GM21723 (cell line): ENCODE data around the gene KCNK3.
"Not testable (repeated sequence)": the region's sequence is repeated elsewhere in the genome, so short reads cannot be mapped to it uniquely, and the experiment has no call there.

Experiments used
- ATAC-seq: cut with Tn5 transposase; IDR thresholded peaks from one replicate; pipeline ENCODE4 v1.9.1; 2021; ENCODE audit warnings: mild to moderate bottlenecking, moderate library complexity; ENCODE audit not compliant: unreplicated experiment

Gene KCNK3

GRCh38 chr2:26750467-26750866 is 57.9 kb downstream of the KCNK3 start:
- ATAC-seq = not testable (repeated sequence)

- no peak for ATAC-seq
These were observed 60.1 kb downstream of the KCNK3 start for GRCh38 chr2:26752656-26753055.

GRCh38 chr2:26754539-26754938 is 62.0 kb downstream of the KCNK3 start:
- ATAC-seq = no peak

- no peak for ATAC-seq
These were observed 62.6 kb downstream of the KCNK3 start for GRCh38 chr2:26754972-26755670.

DNA sequence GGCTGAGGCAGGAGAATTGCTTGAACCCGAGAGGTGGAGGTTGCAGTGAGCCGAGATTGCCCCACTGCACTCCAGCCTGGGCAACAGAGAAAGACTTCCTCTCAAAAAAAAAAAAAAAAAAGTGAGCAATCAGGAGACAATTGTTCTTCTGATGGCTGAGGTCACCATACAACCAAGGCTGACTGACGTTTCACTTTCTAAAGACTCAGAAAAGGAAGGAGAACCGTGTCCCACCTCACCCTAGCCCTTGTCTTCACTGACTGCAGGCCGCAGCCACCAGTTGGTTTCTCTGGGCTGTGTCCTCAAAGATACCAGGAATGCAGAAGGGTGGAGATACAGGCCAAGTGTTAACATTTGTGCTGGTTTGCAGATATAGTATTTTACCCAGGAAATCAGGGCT is 63.8 kb downstream of the KCNK3 start:
- ATAC-seq = no peak

DNA sequence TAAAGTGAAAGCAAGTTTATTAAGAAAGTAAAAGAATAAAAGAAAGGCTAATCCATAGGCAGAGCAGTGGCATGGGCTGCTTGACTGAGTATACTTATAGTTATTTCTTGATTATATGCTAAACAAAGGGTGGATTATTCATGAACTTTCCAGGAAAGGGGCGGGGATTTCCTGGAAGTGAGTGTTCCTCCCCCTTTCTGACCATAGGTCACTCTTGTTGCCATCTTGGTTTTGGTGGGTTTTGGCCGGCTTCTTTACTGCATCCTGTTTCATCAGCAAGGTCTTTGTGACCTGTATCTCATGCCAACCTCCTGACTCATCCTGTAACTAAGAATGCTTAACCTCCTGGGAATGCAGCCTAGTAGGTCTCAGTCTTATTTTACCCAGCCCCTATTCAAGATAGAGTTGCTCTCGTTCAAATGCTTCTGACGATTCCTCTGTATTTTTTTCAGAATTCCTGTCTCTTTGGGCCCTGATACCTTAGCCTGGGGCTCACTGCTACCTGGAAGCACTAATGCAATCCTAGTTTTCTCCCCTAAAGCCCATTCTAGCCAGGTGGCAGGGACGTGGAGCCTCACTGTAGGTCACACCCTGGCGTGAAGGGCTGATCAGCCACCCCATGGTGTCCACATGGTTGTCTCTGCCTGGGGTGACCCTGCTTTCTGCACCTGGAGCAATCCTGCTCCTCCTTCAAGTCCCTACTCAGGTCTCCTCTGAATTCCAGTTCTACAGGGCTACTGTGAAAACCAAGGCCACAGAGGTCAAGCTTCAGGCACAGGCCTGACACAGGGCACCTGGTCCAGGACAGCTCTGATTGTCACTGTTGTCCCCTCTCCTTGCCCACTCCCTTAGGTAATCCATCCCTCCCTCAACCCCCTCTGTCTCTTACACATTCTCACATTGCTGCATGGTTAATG is 65.6 kb downstream of the KCNK3 start:
- ATAC-seq = peak; percentile 43

- ATAC-seq = no peak
These were observed 66.3 kb downstream of the KCNK3 start for GRCh38 chr2:26758790-26759321.

- no peak for ATAC-seq
These were observed 67.3 kb downstream of the KCNK3 start for GRCh38 chr2:26759845-26760244.

GRCh38 chr2:26760991-26761390 is 68.5 kb downstream of the KCNK3 start:
- ATAC-seq = not testable (repeated sequence)

- ATAC-seq = no peak
These were observed 70.5 kb downstream of the KCNK3 start for GRCh38 chr2:26763019-26763418.

DNA sequence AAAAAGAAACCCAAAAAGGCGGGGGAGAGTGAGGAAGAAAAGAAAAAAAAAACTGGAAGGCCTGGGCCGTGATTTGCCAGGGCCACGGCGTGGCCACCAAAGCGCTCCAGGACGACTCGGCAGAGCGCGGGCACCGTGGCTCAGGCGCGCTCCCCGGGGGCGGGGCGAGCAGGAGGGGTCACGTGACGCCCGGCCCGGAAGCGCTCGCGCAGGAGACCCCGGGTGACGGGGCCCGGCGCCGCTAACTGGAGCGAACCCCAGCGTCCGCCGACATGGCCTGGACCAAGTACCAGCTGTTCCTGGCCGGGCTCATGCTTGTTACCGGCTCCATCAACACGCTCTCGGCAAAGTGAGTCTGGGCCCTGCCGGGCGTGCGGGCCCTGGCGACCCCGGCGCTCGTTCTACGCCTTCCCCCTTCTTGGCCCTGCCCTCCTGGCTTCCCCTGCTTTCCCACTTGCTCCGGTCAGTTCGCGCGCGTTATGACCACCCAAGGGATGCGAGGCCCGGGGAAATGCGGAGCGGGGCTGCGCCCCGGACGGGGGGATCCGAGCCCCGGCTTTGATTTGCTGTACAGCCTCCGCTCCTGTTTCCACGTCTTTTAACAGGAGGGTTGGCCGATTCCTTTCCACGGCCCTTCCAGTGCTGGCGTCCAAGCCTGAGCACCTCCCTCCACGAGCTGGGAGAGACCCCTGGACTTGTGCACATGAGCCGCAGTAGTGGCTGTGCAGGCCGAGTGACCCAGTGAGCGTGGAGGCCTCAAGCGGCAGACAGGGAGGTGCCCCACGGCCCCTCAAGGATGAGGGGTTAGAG is 71.8 kb downstream of the KCNK3 start, which contains the start of gene SLC35F6:
Gene SLC35F6, plus strand, starts transcription at position 207 of the 810 bp plus-strand sequence. Its CDS starts 66 bp downstream, at position 273.
- peak; percentile 83 for ATAC-seq

DNA sequence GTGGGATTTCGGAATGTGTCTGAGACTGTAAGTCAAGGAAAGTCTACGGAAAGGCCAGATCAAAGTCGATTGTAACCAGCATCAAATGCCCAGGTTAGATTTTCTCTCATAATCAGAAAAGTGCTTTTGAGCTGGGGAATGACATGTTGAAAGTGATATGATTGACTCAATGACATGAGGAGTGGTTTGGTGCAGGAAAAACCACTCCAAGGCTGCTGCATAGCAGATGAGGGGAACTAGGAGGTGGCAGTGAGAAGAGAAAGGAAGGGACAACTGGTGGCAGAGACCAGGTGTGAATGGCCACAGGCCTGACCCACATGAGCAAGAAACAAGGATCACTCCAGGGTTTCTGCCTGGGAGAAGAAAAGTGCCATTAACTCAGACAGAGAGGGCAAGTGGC is 72.4 kb downstream of the KCNK3 start:
- ATAC-seq = no peak

- ATAC-seq = no peak
These were observed 73.1 kb downstream of the KCNK3 start for GRCh38 chr2:26765475-26766200.

GRCh38 chr2:26767129-26767528 is 74.6 kb downstream of the KCNK3 start:
- no peak for ATAC-seq

DNA sequence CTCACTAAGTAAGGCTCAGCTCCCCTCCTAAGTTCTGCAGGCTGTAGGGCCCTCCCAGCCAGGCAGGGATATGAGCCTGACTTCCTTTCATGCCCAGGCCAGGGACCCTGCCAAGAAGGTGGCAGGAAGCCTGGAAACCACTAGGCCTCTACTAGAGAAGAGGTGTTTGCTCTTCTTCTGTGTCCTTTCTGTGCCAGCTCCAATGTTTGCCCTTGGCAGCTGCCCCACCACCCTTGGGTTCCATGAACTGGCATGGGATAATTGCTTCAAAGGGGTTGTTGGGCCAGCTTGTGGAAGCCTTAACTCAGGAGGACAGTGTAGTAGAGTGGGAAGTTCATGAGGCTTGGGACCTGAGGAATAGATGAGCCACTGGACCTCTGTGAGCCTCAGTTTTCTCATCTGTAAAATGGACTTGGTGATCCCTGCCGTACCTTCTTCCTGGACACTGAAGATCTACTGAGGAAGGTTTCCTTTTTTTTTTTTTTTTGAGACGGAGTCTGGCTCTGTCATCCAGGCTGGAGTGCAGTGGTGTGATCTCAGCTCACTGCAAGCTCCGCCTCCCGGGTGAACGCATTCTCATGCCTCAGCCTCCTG is 75.5 kb downstream of the KCNK3 start:
- ATAC-seq = no peak

GRCh38 chr2:26768759-26769088 is 76.2 kb downstream of the KCNK3 start:
- no peak for ATAC-seq

DNA sequence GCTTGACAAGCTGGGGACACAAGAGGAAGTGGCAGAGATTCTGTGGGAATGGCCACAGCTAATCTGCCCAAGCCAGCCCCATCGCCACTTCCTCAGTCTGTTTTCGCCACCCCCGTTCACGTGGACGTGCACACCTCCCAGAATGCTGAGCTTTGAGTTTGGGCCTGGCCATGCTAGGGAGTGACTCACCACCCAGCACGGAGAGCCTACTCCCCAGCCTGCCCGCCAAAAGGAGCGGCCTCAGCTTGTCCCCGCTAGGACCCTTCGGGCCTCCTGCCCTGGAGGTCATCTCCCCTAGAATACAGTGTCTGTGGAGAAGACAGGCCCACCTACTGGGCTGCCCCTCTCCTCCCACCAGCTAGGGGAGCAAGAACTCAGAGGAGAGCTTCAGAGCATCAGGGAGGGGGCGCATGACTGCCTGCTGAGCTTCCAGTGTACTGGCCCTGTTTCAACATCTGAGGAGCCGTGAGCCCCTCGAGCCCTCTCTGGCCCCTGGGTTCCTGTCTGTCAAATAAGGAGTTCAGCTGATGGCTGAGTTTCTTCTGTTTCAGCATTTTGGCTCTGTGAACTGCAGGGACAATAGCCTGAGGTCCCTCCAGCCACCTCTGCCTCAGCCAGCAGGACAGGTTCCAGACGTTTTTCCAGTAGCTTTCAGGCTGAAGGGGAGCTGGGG is 76.7 kb downstream of the KCNK3 start:
- no peak for ATAC-seq

- ATAC-seq = no peak
These were observed 78.6 kb downstream of the KCNK3 start for GRCh38 chr2:26770986-26771586.
